Hippocampal formation (tissue), 2 donors: ENCODE data around the gene PZP.

Source experiments
- DNase-seq, 2 donors: peaks; one replicate each; lab custom pipeline; 2025; lab: John Stamatoyannopoulos, UW

Gene PZP

DNA sequence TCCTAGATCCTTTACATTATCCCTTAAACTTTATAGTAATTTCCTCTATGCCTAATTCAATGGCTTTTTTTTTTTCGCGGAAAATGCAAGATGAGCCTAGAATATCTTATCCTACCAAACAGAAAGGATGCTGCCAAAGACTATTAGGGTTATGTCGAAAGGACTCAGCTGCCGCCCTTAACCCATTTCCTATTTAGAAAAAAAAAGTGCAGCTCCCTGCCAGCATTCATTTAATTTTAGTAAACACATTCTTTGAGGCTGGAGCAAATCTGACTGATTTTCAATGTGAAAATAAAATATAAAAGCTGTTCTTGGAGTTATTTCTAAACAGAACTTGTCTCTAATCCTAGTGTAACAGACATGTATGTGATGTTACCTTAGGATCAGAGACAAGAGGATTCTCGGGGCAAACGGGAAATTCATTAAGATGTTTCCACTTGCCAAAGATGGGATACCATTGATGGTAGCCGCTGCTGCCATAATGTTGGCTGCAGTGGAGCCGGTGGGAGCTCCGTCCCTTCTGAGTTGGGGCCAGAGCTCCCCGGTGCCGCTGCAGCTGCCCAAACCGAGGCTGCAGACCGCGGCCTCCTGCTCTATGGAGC lies 84.3 kb downstream of the PZP start:
- DNase-seq: no peak

DNA sequence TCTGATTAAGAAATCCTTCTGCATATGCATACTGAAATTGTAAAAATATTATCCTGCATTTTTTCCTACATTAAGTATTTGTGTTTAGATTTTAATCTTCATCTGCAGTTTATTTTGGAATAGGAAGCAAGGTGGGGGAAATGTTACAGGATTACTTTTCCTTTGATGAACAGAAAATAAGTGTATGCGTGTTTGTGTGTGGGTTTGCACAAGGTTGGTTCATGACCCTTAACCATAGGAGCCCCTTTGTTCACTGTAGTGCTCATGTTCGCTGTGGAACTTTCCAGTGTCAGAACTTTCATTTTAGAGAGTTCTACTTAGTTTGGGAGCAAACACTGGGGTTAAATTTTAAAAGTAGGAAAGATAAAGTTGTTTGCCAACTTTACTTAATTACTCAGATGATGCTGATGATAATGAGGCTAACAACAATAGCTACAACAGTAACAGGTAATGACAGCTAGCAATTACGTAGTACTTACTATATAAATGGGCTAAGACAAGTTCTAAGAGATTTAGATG lies 86.0 kb downstream of the PZP start:
- no peak for DNase-seq

- no peak for DNase-seq
Observed at GRCh38 chr12:9120487-9121184, 87.6 kb downstream of the PZP start.

DNA sequence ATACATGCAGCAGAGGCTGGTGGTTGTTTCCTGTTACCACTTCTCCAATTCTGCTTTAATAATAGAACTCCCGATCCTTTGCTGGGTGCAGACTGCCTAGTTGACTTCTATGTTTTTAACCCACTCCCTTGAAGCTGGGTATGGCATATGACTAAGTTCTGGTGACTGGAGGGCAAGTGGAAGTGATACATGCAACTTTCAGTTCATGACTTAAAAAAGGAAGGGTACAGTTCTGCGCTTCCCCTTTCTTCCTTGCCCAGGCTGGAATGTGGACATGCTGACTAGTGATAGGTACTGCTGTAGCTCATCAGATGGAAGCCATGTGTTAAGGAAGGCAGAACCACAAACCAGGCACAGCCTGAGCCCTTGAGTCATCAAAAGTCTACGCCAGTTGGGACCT lies 90.0 kb downstream of the PZP start:
- DNase-seq: peak in 1 of 2 donors; percentile 52

GRCh38 chr12:9115731-9116559 lies 92.2 kb downstream of the PZP start, which contains the start of gene A2M:
TSS of gene A2M (minus strand) at chr12:9115919. CDS start at chr12:9115849, 70 bp downstream.
- peak in 1 of 2 donors; percentile 46 for DNase-seq

DNA sequence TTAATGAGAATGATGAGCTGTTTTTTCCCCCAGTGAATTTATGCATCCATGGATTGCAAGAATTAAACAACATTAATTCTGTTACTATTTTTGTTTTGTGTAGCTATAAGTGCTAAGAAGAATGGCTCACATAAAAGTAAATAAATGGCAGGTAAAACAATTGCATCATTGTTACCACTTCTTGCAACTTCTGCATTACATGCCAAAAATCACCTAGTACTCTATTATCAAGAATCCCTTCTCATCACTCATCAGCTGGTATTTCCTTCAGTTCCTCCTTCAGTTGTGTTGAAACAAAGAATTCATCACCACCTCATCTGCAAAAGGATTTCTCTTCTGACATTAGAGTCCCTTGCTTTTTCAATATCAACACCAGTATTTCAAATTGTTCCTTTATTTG lies 93.2 kb downstream of the PZP start:
- no peak for DNase-seq

DNA sequence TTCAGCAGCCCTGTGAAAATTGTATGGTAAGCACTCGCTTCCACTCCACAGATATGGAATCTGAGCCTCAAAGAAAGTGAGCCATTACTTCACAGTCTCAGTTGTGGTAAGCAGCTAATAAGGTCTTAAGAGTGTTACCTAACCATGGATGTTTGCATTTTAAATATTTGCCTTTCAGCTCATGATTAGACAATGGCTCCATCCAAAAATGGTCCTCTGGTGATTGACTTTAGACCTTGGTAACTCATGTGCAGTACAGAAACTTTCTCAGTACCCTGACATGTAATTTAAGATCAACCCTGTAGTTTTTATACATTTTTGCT lies 94.2 kb downstream of the PZP start:
- no peak for DNase-seq

DNA sequence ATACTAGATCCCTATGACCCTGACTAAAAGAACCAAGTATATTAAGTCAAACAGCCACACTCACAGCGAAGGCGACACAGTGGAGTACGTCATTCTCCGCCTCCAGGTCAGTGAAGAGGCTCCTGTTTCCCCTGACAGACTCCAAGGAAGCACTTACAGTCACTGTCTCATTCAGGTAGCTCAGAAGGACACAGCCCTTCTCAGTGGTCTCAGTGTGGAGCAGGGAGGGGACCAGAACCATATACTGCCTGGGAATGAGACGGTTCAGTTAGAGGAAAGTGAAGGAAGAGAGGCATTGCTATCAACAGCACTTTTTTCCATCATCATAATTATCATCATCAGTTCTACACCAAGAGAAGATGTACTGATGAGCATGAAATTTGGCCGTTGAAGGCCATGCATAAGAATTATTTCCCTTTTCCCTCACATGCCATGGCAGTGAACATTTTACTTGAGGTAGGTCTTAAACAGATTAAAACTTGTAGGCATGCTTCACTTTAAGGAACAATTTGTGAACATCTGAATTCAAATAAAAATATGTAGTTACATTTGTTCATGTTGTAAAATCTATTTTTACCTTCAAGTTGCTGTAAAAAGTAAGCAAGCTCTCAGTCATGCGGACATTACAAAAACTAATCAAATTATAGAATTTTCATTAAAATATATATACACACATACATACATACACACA lies 94.8 kb downstream of the PZP start:
- DNase-seq: no peak

DNA sequence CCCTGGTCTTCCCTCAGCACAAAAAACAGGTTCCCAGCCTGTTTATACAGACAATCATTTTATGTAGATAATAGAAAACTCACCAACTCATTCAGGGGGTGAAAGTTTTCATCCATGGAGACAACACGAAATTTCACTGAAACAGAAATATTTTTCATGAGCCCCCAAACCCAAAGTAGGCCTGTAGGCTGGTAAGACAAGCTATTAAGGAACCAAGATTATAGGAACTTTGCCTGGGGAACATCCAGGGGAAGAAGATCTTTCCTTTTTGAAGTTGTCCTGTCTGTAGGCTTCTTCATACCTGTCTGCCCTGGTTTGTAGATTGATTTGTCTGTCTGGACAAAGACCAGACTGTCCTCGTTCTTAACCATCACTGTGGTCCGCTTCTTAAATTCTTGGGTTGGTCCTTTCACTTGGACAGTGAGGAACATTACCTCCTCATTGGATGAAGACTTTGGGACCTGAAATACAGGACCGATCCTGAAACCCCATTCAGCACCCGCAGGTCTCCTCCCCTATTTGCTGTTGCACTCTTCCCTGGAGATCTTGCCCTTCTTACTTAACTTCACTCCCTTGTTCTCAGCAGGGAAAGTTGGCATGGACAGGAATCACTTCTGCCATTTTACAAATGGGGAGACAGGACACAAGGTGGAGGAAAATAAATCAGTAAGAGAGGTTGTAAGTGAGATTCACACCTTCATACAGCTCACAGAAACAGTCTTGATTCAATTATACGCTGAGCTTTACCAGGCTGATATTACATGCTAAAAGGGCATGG lies 95.9 kb downstream of the PZP start:
- no peak for DNase-seq

- DNase-seq: no peak
Observed at GRCh38 chr12:9111525-9111924, 96.7 kb downstream of the PZP start.

GRCh38 chr12:9109737-9110491 lies 98.3 kb downstream of the PZP start:
- no peak for DNase-seq

- no peak for DNase-seq
Observed at GRCh38 chr12:9109213-9109522, 99.0 kb downstream of the PZP start.

DNA sequence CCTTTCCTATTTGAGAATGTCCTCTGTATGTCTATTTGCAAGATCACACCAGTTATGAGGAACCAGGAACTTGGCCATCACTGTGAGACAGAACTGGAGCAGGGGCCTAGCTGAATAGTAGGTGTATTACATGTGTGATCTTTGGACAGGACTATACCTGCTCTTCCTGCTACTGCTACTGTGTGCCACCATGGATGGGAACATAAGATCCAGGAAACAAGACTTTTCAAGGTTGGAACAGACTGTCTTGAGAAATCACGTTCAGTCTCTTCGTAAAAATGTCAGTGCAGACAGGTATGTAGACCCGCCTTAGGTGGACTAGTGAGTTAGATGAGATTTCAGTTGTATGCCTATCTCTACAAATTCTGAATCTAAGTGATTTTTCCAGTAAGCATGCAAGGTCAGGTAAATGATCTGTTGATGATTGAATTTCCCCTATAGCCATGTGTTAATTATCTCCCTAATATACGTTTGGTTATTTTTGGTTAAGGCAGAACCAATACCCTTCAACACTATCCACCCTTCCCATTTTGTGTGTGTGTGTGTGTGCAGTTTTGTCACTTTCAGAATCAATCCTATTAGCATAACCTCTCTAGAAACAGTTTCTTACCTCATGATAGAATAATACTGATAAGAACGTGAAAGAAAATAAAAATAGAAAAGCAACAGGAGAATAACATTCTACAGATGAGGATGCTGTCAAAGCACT lies 99.5 kb downstream of the PZP start:
- DNase-seq: no peak

DNA sequence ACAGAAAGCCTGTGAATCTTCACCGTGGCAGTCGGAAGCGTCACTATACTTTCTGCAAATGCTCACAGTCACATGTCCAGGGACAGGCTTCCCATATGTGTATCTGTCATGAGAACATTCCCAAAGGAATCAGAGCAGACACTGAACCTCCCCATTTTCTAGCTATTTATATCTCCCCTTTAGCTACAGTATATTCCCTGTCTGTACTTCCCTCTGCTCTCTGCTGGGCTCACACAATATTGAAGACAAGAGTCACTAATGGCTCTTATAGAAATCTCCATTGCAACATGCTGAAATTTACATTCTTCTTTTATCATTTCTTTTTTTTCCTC lies 100.7 kb downstream of the PZP start:
- DNase-seq: no peak

GRCh38 chr12:9106610-9107541 lies 101.3 kb downstream of the PZP start:
- DNase-seq: no peak

DNA sequence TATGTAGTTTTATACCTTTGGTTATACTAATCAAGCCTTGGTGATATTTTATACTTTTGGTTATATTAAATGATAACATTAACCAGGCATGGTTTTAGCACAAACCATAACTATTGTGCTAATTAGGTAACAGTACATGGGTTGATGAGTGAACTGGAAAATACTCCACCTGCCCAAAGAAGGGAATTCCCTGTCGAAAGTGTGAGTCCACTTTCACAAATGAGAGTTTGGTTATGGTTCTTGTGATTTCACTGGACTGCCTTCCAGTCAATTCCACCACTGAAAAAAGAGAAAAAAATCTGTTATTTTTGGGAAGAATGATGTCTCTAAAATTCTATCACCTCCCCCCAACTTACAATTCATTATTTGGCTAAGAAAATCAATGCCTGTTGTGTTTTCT lies 102.1 kb downstream of the PZP start:
- DNase-seq: no peak

DNA sequence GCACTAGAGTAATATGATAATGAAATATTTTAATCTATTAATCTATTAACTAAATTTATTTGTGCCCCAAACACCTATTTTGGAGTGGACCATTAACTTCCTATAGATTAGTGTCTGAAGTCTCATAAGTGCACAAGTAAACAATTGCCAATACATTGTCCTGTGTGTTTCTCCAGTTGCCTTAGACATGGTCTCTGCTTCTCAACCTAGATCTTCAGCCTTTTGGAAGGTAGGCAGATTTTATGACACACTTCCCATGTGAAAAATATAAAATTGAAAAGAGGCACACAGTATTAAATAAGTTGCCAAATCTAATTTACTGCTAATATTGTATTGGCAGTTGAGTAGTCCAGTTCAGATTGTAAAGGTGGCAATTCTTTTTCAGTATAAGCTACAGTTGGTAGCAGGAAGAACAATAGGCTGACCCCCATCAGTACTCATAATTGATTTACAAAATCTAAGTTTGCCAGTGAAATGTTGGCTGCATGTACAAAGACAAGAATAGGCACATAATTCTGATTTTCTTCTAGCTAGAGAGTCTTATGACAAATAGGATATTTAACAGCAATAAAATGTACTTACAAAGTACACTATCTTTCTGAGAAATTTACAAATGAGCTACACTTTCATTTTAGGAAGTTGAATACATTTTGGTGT lies 103.3 kb downstream of the PZP start:
- no peak for DNase-seq

GRCh38 chr12:9104087-9104486 lies 104.1 kb downstream of the PZP start:
- no peak for DNase-seq
